GM19395 (cell line): Measurements from ENCODE around the gene ARPC5.
A peak's percentile ranks its signal among the peaks of the same experiment; 100 is the strongest.

Source experiments
- ATAC-seq: cut with Tn5 transposase; IDR thresholded peaks from one replicate; pipeline ENCODE4 v1.9.1; 2021; ENCODE audit warnings: mild to moderate bottlenecking, moderate library complexity; ENCODE audit not compliant: unreplicated experiment

The ARPC5 gene

DNA sequence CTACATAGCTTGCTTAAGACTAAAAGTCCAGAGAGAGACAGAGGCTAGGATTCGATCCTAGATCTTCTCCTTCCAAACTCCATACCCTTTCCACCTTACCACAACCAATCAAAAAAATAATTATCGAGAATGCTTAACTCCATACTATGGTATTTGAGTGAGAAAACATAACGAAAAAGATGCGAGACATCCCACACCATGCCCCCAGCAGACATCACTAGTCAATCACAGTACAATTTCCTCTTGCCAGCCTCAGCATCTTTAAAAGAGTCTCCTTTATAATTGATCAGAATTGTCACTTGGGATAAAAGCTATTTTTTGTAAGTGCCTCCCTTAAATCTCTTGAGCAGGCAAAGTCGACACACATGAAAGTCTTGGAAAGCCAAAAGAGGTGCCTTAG lies 46.2 kb downstream of the ARPC5 start:
- ATAC-seq: no peak

DNA sequence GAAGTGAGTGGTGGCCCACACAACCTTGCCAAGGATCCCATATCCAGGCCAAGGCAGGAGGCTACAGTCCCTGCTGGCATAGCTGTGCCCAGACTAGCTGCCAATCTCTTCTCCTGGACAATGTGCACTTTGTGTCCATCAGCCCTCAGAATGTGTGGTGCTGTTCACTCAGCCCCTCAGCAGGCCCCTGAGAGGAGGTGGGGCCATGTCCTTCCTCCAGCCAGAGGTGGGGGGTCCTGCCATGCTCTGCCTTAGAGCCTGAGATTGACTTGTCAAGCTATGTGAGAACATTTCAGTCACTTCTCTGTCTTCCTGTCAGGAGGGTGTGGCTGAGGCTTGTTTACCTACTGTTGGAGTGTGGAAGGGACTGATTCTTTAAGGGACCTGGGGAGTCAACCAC lies 46.8 kb downstream of the ARPC5 start:
- ATAC-seq: no peak

DNA sequence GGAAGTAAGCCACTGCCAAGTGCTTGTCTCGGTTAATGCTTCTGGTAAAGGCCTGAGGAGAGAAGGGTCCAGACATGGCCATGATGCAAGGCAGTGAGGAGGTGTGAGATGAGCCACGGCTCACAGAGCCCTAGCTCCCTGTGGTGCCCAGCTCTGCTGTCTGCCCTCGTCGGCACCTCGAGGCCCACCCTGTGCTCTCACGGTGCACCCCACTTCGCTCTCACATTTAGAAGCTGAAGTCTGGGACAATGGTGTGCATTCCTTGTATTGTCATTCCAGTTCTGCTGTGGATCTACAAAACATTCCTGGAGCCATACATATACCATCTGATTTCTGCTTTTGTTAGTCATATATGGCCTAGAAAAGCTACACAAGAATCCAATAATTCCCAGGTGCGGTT lies 48.7 kb downstream of the ARPC5 start:
- ATAC-seq: no peak

DNA sequence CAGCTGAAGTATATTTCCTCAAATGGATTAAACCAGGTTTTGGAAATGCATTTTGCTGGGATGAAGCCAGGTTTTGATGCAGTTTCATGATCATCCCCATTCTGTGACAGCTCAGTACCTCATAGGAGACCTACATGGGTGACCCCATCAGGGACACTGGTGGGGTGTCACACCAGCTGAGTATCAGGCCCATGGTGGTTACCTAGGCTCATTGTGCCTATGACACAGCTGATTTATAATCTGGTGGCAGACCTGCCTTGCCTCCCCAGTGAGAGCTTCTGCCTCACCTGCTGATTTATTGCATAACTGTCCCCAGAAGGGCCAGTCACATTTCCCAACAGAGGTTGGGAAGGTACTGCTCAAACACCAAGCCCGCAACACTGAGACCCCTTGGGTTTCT lies 49.1 kb downstream of the ARPC5 start:
- ATAC-seq: no peak

DNA sequence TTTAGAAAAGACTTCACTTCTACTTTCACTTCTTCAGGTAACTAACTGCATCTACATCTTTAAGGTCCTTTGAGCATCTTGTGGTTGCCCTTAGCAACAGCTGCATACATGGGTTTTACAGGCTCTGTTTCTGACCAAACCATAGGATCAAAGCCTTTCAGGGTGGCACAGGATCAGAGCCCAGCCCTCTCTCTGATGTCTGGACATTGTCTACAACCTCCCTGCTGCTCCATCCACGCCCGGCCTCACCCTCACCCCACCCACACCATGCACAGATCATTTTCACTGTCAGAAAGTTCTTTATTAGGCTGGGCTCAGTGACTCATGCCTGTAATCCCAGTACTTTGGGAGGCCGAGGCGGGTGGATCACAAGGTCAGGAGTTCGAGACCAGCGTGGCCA lies 50.5 kb downstream of the ARPC5 start:
- ATAC-seq: no peak

DNA sequence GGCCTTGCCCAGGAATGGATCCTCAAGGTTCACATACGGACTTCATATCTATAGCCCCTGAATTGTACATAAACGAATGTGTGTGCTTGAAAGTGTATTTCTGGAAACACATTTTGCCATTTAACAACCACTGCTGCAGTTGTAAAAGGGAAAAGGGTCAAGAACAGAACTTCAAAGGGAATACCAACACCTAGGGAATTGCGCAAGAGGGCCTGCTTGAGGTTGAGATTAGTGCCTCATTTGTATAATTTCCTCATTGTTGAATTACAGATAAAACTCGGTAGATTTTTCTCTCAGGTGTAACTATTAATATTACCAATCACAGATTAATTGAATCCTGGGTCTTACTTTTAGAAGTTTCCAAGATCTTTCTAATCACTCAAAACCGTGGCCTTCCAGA lies 51.4 kb downstream of the ARPC5 start:
- no peak for ATAC-seq

DNA sequence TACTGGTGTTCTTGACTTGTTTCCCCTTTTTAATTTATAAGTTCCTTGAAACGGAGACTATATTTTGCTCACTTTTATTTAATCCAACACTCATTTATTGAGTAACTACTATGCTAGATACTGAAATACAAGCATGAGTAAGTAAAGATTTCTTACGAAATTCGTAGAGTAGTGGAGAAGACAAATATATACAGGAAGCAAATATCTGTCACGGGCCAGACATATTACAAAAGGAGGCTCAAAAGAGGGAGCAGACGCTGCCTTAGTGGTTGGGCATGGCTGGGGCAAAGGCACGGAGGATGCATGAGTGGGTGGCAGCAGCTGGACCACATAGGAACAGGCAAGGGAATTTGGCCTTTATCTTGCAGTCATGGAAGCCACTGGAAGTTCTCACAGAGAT lies 52.1 kb downstream of the ARPC5 start:
- ATAC-seq: no peak

DNA sequence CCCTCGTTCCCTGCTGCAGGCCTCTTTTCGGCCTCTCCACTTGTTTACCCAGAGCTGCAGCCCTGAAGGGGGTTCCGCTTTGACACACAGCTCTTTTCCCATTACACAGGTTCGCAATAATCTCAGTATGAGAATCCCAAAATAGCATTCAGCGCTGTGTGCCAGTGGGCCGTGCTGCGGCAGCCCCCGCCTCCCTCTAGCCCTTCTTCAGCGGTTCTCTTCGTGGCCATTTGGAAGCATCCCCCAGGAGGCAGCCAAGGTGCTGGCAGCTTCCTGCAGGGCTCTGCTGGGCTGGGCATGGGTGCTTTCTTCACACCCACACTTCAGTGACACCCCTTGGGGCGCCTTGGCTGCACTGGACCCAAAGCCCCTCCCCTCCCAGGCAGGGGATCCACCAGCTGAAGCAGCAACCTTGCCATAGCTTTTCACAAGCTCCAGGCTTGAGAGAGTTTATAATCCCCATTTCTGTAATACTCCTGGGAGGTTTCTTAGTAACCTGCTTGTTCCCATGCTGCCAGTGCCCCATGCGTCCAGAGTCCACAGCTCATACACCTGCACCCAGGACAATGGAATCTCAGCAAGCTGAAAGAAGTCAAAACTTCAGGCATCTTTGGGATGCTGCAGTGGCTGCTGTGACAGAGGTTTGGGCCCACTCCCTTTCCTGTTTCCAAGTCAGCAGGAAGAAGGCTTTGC lies 53.4 kb downstream of the ARPC5 start:
- ATAC-seq: no peak

DNA sequence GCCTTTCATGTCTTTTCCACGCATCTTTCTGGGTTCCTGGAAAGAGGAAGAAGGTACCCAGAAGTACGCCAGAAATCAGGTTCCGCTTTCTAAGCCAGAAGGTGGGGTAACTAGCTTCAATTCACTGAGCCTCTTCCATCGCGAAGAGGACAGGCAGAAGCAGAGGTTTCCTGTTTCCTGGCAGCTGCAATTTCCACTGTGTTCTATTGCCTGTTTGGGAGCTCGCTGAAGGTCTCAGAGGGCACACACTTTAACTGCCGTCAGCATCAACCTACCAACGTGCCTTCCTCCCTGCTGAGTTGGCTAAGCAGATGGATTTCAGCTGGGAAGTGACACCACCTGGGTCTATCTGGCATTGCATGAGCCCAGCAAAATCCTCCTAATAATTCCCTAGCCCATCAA lies 55.3 kb downstream of the ARPC5 start:
- peak; percentile 77 for ATAC-seq

DNA sequence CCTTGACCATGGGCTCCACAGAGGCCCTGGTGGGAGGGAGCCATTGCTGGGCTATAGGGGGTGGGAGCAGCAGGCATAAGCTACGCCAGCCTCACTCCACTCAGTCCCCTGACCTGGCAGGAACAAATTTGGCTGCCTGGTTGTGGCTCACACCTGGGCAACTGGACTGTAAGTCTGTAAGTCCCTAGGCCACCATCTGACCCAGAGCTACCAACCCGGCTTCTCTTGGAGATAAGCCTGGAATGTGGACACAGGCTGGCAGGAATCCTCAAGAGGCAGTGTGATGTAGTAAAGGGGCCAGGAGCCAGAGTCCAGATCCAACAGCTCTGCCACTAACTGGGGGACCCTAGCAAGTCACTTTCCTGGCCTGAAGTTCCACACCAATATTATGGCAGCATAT lies 56.7 kb downstream of the ARPC5 start:
- no peak for ATAC-seq

DNA sequence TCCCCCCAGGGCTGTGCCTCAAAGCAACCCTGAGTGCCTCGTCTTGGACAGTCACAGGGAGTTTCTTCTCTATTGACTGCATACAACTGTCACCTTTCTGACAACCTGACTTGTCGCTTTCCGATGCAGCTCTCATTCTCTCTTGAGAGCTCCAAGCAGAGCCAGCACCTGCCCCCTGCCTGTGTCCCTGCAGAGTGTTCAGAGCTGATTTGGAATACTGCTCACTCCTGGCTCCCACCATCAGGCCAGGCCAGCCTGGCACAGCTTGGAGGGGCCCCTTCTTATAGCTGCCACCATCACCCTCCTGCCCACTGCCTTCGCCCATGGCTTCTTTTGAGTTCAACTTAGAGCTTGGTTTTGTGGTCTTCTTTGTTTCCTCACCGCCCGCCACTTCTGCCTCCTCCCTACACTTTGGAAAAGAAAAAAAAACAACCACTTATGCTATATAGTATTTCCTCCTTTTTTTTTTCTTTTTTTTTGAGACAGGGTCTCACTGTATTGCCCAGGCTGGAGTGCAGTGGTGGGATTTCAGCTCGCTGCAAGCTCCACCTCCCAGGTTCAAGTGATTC lies 57.6 kb downstream of the ARPC5 start:
- no peak for ATAC-seq

DNA sequence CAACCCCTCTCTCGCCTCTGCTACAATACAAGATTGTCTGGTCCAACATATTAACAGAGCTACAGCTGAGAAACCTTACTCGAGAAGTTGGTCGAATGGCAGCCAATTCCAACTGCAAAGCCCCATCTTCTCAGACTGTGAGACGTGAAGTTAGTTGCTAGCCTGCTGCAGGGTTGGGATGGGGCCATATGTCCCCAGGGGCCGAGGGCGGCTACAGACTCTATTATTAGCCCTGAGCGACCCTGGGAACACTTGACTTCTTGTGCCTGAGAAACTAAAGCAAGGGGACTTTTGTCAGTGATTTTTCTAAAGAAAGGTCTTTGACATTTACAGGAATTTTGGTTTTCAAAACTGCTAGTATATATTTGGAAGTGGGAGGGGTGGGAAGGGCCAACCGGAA lies 59.0 kb downstream of the ARPC5 start:
- ATAC-seq: no peak

DNA sequence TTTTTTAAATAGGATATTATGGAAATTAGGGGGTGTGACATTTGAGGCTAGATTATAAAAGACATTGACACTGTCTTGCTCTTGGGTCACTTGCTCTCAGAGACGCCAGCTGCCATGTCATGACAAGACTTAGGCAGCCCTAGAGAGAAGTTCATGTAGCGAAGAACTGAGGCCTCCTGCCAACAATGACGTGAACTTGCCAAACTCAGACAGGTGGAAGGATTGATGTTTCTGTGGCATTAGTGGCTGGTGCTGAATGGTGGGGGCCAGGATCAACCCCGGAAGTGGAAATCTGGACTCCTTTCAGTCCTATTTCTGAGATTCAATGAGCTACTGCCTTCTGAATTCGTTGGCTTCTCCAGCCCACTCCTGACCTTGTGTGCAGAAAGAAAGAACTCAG lies 60.0 kb downstream of the ARPC5 start:
- ATAC-seq: no peak

DNA sequence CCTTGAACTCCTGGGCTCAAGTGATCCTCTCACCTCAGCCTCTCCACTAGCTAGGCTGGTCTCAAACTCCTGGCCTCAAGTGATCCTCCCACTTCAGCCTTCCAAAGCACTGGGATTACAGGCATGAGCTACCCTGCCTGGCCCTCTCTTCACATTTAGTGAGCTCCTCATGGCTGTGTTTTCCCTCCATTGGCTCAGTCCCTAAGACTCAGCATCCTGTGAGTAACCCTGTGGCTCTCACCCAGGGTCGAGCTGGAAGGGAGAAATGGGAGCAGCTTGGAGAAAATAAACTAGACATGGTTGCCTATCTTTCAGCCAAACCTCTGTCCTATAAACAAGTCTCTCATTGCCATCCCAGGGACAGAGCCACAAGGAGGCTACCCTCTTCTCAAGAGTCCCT lies 62.9 kb downstream of the ARPC5 start:
- no peak for ATAC-seq

DNA sequence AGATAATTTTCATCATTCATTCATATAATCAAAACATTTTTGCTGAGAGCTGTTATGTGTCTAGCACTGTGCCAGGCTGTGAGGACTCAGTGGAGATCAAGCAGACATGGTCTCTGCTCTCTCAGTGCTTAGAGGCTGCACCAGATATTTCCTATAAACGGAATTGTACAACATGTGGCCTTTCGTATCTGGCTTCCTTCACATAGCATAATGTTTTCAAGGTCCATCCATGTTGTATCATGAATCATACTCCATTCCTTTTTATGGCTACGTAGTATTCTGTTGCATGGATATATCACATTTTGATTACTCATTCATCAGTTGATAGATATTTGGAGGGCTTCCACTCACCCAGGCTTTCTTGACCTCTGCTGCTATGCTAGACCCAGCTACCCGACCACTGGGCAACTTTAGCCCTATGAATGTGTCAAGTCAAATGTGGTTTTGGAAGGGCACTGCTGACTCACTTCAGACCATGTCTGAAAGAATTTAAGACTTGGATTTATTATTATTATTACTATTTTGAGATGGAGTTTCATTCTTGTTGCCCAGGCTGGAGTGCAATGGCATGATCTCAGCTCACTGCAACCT lies 63.8 kb downstream of the ARPC5 start:
- no peak for ATAC-seq
